NT2/D1 (cell line): ENCODE results near the gene CHL1.

Experiments
- SUZ12 ChIP-seq: IDR thresholded peaks from 2 replicates; pipeline ENCODE4 v1.6.1; 2011; ENCODE audit not compliant: insufficient read length, insufficient read depth; ENCODE audit errors: extremely low read depth
- YY1 ChIP-seq: IDR thresholded peaks from 2 replicates; pipeline ENCODE4 v1.6.1; 2011; ENCODE audit not compliant: insufficient read length, insufficient read depth
- ZNF274 ChIP-seq: IDR thresholded peaks from 2 replicates; pipeline ENCODE4 v1.6.1; 2011; ENCODE audit warnings: mild to moderate bottlenecking, low read depth, low read length

DNA sequence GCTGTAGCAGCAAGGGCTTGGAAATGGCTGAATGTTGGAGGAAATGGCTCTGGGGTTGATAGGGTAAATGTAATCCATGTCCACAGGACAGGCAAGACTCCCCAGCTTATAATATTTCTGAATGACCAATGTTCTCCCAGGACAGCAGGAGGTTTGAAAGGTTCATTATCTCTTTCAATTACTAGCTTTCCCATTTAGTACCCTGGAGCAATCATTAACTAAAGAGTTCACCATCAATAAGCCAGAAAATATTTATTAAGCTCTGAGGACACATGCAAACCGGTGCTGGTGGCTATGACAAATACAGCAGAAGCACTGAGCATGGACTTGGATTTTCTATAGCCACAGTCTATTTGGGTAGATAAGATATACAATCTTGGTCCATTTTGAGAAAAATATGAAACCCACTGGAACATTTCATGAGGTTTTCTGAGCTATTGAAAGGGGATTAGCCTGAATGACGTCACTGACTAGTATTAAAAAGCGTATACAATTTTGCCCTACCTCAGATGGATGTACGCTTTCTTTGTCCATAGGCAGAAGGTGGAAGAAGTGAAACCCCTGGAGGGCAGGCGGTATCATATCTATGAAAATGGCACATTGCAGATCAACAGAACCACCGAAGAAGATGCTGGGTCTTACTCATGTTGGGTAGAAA, 166.2 kb downstream of the CHL1 start:
- TF ChIP-seq SUZ12, result no peak
- TF ChIP-seq ZNF274, result no peak
- no peak for TF ChIP-seq YY1
